Ovary (tissue), 9 donors: ENCODE measurements around the gene RALGPS1. TPM values are rescaled to one million over a fixed set of nuclear protein-coding genes. Genes with fewer than 3 reads are reported as not detected.

Source experiments
- DNase-seq, 5 donors: peaks; one replicate each; pipeline ENCODE4 v3.0.0-alpha.2; 2019 to 2020
- H3K27ac ChIP-seq, 2 donors: fragments of 200-600 bp; one replicate each; pipeline versions ENCODE4 v1.5.1 to v1.8.0; 2019 to 2022
- H3K27me3 ChIP-seq: fragments of 200-600 bp; one replicate; pipeline ENCODE4 v1.8.0; 2022
- H3K36me3 ChIP-seq: fragments of 200-600 bp; sonication (generic); one replicate; pipeline ENCODE4 v1.5.1; 2019
- H3K4me1 ChIP-seq: one replicate; pipeline ENCODE4 v1.8.1; 2013; ENCODE audit warnings: mild to moderate bottlenecking, moderate library complexity; ENCODE audit not compliant: insufficient read depth
- H3K4me3 ChIP-seq: fragments of 200-600 bp; sonication (generic); one replicate; pipeline ENCODE4 v1.5.1; 2017
- H3K9me3 ChIP-seq, 2 donors: fragments of 200-600 bp in 1 of 2; sonication (generic) in 1 of 2; one replicate each; pipeline versions ENCODE4 v1.5.1 to v1.8.1; 2013 to 2019; ENCODE audit warnings: mild to moderate bottlenecking in 1 of 2, moderate library complexity in 1 of 2
- CTCF ChIP-seq, 3 donors: fragments of 450-650 bp in 2 of 3; fragments of 200-600 bp in 1 of 3; IDR thresholded peaks; one replicate each; pipeline versions ENCODE4 v1.5.1 to v1.8.0; 2016 to 2022; ENCODE audit warnings: antibody characterized with exemption in 3 of 3, mild to moderate bottlenecking in 1 of 3
- EP300 ChIP-seq: sonication (generic); formaldehyde crosslinking; IDR thresholded peaks from one replicate; pipeline ENCODE4 v1.6.1; 2017; ENCODE audit warnings: antibody characterized with exemption
- POLR2A ChIP-seq: fragments of 450-650 bp; IDR thresholded peaks from one replicate; pipeline ENCODE4 v1.6.1; 2017; ENCODE audit warnings: antibody characterized with exemption, mild to moderate bottlenecking, moderate library complexity
- WGBS, 3 donors: extraction: QIAGEN DNeasy Blood & Tissue Kit in 1 of 3; methylation state at CpG; one replicate each; pipeline versions ENCODE4 v1.1.5 to v1.1.7; 2013 to 2017; 5-methylcytosine and 5-hydroxymethylcytosine counted together
- intact Hi-C, 4 donors: fragments of 100-400 bp; cut with DNase I; formaldehyde crosslinking; loops; one replicate each; pipeline versions ENCODE4 v1.11.0 to v1.15.1; 2022 to 2023
- polyA plus RNA-seq, 2 donors: library from polyadenylated mRNA; stranded (reverse); fragments of 200-250 nt in 1 of 2; fragments of 350-450 nt in 1 of 2; fragmentation: Illumina TruSeq in 1 of 2; extraction: RNeasy Lipid Tissue Mini Kit (QIAGEN cat#74804) in 1 of 2; gene quantifications; one replicate each; pipeline ENCODE4 v1.2.3, GENCODE V29; 2013 to 2014
- total RNA-seq, 7 donors: library from RNA; depleted of rRNA in 2 of 7; stranded (reverse); fragments of >200 nt in 2 of 7; fragmentation: NEBNext Ultra II Directional in 3 of 7; extraction: Animal tissue kit (Norgen Biotek cat#: 25700) in 3 of 7; gene quantifications; one replicate each; pipeline versions ENCODE4 v1.1.0 to v1.2.4, GENCODE V29; 2016 to 2023
- donor health status: DM: no; HTN: no; CAD: no; lungs with moderate emphysema.
- donor health status: DM: no; HTN: no; CAD: no.
- donor health status: Bipolar disorder and iron deficiency.
- donor health status: DM: yes; HTN: yes; CAD: no.
- donor health status: DM: no; HTN: no; CAD: no.
- donor health status: DM: yes; HTN: yes; CAD: no.

Gene RALGPS1
- total and polyA plus RNA-seq, 9 donors: 2.3 to 13.1 (median 6.9) TPM

GRCh38 chr9:126956917-126957686 is 42.5 kb downstream of the RALGPS1 start:
- H3K36me3 ChIP-seq: no peaks in the 10 kb centered on the region
- no peak for DNase-seq
- no peak overlapping the region for H3K4me3 ChIP-seq
- H3K27me3 ChIP-seq: no peaks in the 10 kb centered on the region
- H3K4me1 ChIP-seq: no peaks in the 10 kb centered on the region
- no peaks in the 10 kb centered on the region for H3K9me3 ChIP-seq
- intact Hi-C loops: loop anchor here in 1 of 4 donors (5.0 kb wide), 1 partner anchor 250 kb away; no protein-coding TSS in a partner anchor
- TF ChIP-seq CTCF (IDR thresholded peaks at IDR 0.05) (no peak), EP300 (no peak), POLR2A (no peak)
- WGBS, 3 donors: 84 to 93% (median 87%) methylated on average over 7 of the region's 7 CpGs
- no peak overlapping the region for H3K27ac ChIP-seq

- no peaks in the 10 kb centered on the region for H3K4me1 ChIP-seq
- TF ChIP-seq EP300: no peak
- TF ChIP-seq POLR2A: no peak
- TF ChIP-seq CTCF (IDR thresholded peaks at IDR 0.05): no peak
- H3K36me3 ChIP-seq: no peaks in the 10 kb centered on the region
- 26 to 43% (median 37%) methylated on average over 3 of the region's 3 CpGs for WGBS, 3 donors
- no peaks in the 10 kb centered on the region for H3K27me3 ChIP-seq
- no peak overlapping the region for H3K27ac ChIP-seq
- H3K4me3 ChIP-seq: no peak overlapping the region
- DNase-seq: no peak
- H3K9me3 ChIP-seq: no peaks in the 10 kb centered on the region
- intact Hi-C loops: loop anchor here in 1 of 4 donors (5.0 kb wide), 1 partner anchor 250 kb away; no protein-coding TSS in a partner anchor
Measured at GRCh38 chr9:126957687-126958053, 43.1 kb downstream of the RALGPS1 start.

- intact Hi-C loops: loop anchor here in 1 of 4 donors (5.0 kb wide), 1 partner anchor 248 kb away; no protein-coding TSS in a partner anchor
- WGBS, 3 donors: 95 to 99% (median 96%) methylated on average over 3 of the region's 3 CpGs
Measured at GRCh38 chr9:126959336-126959735, 44.8 kb downstream of the RALGPS1 start.

GRCh38 chr9:126959917-126960316 is 45.3 kb downstream of the RALGPS1 start:
- TF ChIP-seq EP300 (no peak), CTCF (IDR thresholded peaks at IDR 0.05) (no peak), POLR2A (no peak)
- Histone ChIP-seq H3K9me3 (no peaks in the 10 kb centered on the region), H3K27me3 (no peaks in the 10 kb centered on the region), H3K27ac (no peak overlapping the region), H3K4me1 (no peaks in the 10 kb centered on the region), H3K36me3 (no peaks in the 10 kb centered on the region), H3K4me3 (no peak overlapping the region)
- no peak for DNase-seq
- intact Hi-C loops: loop anchor here in 1 of 4 donors (5.0 kb wide), 1 partner anchor 247 kb away; no protein-coding TSS in a partner anchor

More at GRCh38 chr9:126959336-126959735, 44.8 kb downstream of the RALGPS1 start:
- no peak for DNase-seq
- Histone ChIP-seq H3K9me3 (no peaks in the 10 kb centered on the region), H3K36me3 (no peaks in the 10 kb centered on the region), H3K27me3 (no peaks in the 10 kb centered on the region), H3K4me1 (no peaks in the 10 kb centered on the region), H3K27ac (no peak overlapping the region), H3K4me3 (no peak overlapping the region)
- TF ChIP-seq CTCF (IDR thresholded peaks at IDR 0.05) (no peak), POLR2A (no peak), EP300 (no peak)
